HCT116 (cell line): ENCODE measurements around the gene TRIM9. TPM values are rescaled to one million over a fixed set of nuclear protein-coding genes. Genes with fewer than 3 reads are reported as not detected.

ENCODE experiments used
- ATAC-seq: fragments of 200-7000 bp; cut with Tn5 transposase; 2 replicates; pipeline ENCODE4 v1.9.1; 2020; ENCODE audit warnings: mild to moderate bottlenecking, moderate library complexity
- BruUV-seq: library from RNA; stranded (reverse); fragments of 400-500 nt; replicated peaks from 2 replicates; lab custom pipeline; 2021; lab: Mats Ljungman, UMichigan
- CTCF ChIA-PET: fragments of 300-600 bp; sonication (Branson Sonifier 250); formaldehyde crosslinking; loops from one replicate; lab custom pipeline; 2021; ENCODE audit warnings: antibody characterized with exemption; lab: Charles Lee
- POLR2A ChIA-PET: fragments of 300-600, 350-600 bp; sonication (Branson Sonifier 250); formaldehyde crosslinking; loops from one replicate; lab custom pipeline; 2021; ENCODE audit warnings: antibody characterized with exemption; lab: Charles Lee
- RAD21 ChIA-PET, 2 experiments: fragments of 300-600 bp; sonication (Branson Sonifier 250); formaldehyde crosslinking; loops; one replicate each; lab custom pipeline; 2023; ENCODE audit warnings: low total read pairs in 2 of 2; ENCODE audit not compliant: uncharacterized antibody in 2 of 2, unreplicated experiment in 2 of 2, low non-redundant PET in 1 of 2; lab: Charles Lee
- DNase-seq: peaks from one replicate; pipeline ENCODE4 v3.0.0-alpha.2; 2010; ENCODE audit warnings: low read depth, low spot score
- H2AFZ ChIP-seq: fragments of 200-600 bp; shearing (Covaris generic), sonication (generic); 2 replicates; pipeline ENCODE4 v1.6.1; 2017; ENCODE audit warnings: low read depth, mixed run types, mixed read lengths, antibody characterized with exemption, low read length; ENCODE audit not compliant: poor library complexity, severe bottlenecking
- H3K27ac ChIP-seq: 2 replicates; pipeline ENCODE4 v1.5.1; 2012; ENCODE audit warnings: low read depth, low read length
- H3K27me3 ChIP-seq: fragments of 200-600 bp; sonication (generic); 2 replicates; pipeline ENCODE4 v1.6.1; 2016; ENCODE audit warnings: mixed run types, low read length, mixed read lengths; ENCODE audit not compliant: insufficient read depth
- H3K36me3 ChIP-seq, 2 experiments: fragments of 200-500 bp in 1 of 2; fragments of 200-600 bp in 1 of 2; sonication (Bioruptor generic) in 1 of 2; sonication (generic) in 1 of 2; 2 replicates each; pipeline versions ENCODE4 v1.5.1 to v1.6.1; 2014 to 2016; ENCODE audit warnings: low read length in 2 of 2, inconsistent platforms in 1 of 2, mixed read lengths in 1 of 2, mixed run types in 1 of 2; ENCODE audit not compliant: insufficient read depth in 2 of 2, control insufficient read depth in 1 of 2
- H3K4me1 ChIP-seq, 2 experiments: fragments of 200-600 bp in 1 of 2; sonication (generic) in 1 of 2; 2 replicates each; pipeline versions ENCODE4 v1.5.1 to v1.6.1; 2012 to 2017; ENCODE audit warnings: low read length in 2 of 2, inconsistent platforms in 1 of 2, mild to moderate bottlenecking in 1 of 2, mixed read lengths in 1 of 2, mixed run types in 1 of 2, moderate library complexity in 1 of 2; ENCODE audit not compliant: insufficient read depth in 2 of 2, control insufficient read depth in 1 of 2
- H3K4me2 ChIP-seq: fragments of 200-600 bp; sonication (generic); 2 replicates; pipeline ENCODE4 v1.6.1; 2017; ENCODE audit warnings: mixed run types, low read length, mixed read lengths
- H3K4me3 ChIP-seq, 2 experiments: fragments of 200-600 bp in 1 of 2; sonication (generic) in 1 of 2; replicated peaks in 1 of 2; 2 replicates each; pipeline ENCODE4 v1.5.1; 2011 to 2016; ENCODE audit warnings: low read length in 2 of 2, control low read depth in 1 of 2, low read depth in 1 of 2, mild to moderate bottlenecking in 1 of 2, mixed read lengths in 1 of 2, mixed run types in 1 of 2
- H3K79me2 ChIP-seq: fragments of 200-600 bp; sonication (generic); 2 replicates; pipeline ENCODE4 v1.6.1; 2017; ENCODE audit warnings: mild to moderate bottlenecking, mixed run types, low read length, moderate library complexity, mixed read lengths; ENCODE audit not compliant: insufficient read depth
- H3K9ac ChIP-seq: fragments of 200-600 bp; sonication (generic); 2 replicates; pipeline ENCODE4 v1.6.1; 2016; ENCODE audit warnings: low read length, mixed read lengths
- H3K9me2 ChIP-seq: fragments of 200-600 bp; sonication (generic), shearing (Covaris generic); 2 replicates; pipeline ENCODE4 v1.6.1; 2017; ENCODE audit warnings: mixed run types, mild to moderate bottlenecking, moderate library complexity; ENCODE audit not compliant: insufficient read depth
- H3K9me3 ChIP-seq, 2 experiments: fragments of 200-500 bp in 1 of 2; fragments of 200-600 bp in 1 of 2; sonication (Bioruptor generic) in 1 of 2; sonication (generic) in 1 of 2; 2 replicates each; pipeline ENCODE4 v1.6.1; 2014 to 2017; ENCODE audit warnings: low read length in 2 of 2, mixed read lengths in 2 of 2, inconsistent platforms in 1 of 2, low read depth in 1 of 2, mild to moderate bottlenecking in 1 of 2, mixed run types in 1 of 2, moderate library complexity in 1 of 2; ENCODE audit not compliant: control insufficient read depth in 1 of 2, insufficient read depth in 1 of 2
- H4K20me1 ChIP-seq: fragments of 200-600 bp; sonication (generic), shearing (Covaris generic); 2 replicates; pipeline ENCODE4 v1.6.1; 2017; ENCODE audit warnings: mixed run types, mild to moderate bottlenecking, moderate library complexity; ENCODE audit not compliant: insufficient read depth
- CBX3 ChIP-seq: IDR thresholded peaks from 2 replicates; pipeline ENCODE4 v1.6.1; 2012; ENCODE audit warnings: low read depth
- CEBPB ChIP-seq: IDR thresholded peaks from 2 replicates; pipeline ENCODE4 v1.6.1; 2012; ENCODE audit warnings: low read depth
- EGR1 ChIP-seq: IDR thresholded peaks from 2 replicates; pipeline ENCODE4 v1.6.1; 2012; ENCODE audit warnings: low read depth
- ELF1 ChIP-seq: IDR thresholded peaks from 2 replicates; pipeline ENCODE4 v1.6.1; 2012; ENCODE audit warnings: low read depth, borderline replicate concordance
- EZH2 ChIP-seq: fragments of 200-600 bp; sonication (generic); IDR thresholded peaks from 2 replicates; pipeline ENCODE4 v1.6.1; 2017; ENCODE audit warnings: antibody characterized with exemption, mixed run types
- EZH2phosphoT487 ChIP-seq: fragments of 200-600 bp; IDR thresholded peaks from 2 replicates; pipeline ENCODE4 v1.6.1; 2018; ENCODE audit warnings: antibody characterized with exemption, borderline replicate concordance
- JUND ChIP-seq: IDR thresholded peaks from 2 replicates; pipeline ENCODE4 v1.6.1; 2012
- POLR2A ChIP-seq: IDR thresholded peaks from 2 replicates; pipeline ENCODE4 v1.7.0; 2011; ENCODE audit warnings: borderline replicate concordance; ENCODE audit not compliant: insufficient read depth, insufficient read length; ENCODE audit errors: extremely low read depth
- POLR2AphosphoS5 ChIP-seq: IDR thresholded peaks from 2 replicates; pipeline ENCODE4 v1.6.1; 2011; ENCODE audit warnings: mild to moderate bottlenecking, low read depth, low read length, moderate library complexity
- RAD21 ChIP-seq: IDR thresholded peaks from 2 replicates; pipeline ENCODE4 v1.6.1; 2012; ENCODE audit warnings: low read depth, mild to moderate bottlenecking
- SP1 ChIP-seq: IDR thresholded peaks from 2 replicates; pipeline ENCODE4 v1.6.1; 2012; ENCODE audit warnings: low read depth
- SRF ChIP-seq: IDR thresholded peaks from 2 replicates; pipeline ENCODE4 v1.6.1; 2012; ENCODE audit warnings: low read depth
- TCF7L2 ChIP-seq: IDR thresholded peaks from 2 replicates; pipeline ENCODE4 v1.7.0; 2011; ENCODE audit warnings: borderline replicate concordance, inconsistent platforms; ENCODE audit not compliant: insufficient read depth, insufficient read length; ENCODE audit errors: extremely low read depth
- YY1 ChIP-seq: IDR thresholded peaks from 2 replicates; pipeline ENCODE4 v1.6.1; 2011; ENCODE audit warnings: low read length, low read depth, moderate library complexity, mild to moderate bottlenecking; ENCODE audit not compliant: insufficient replicate concordance; ENCODE audit errors: extremely low read depth
- ZFX ChIP-seq: fragments of 450-650 bp; IDR thresholded peaks from 2 replicates; pipeline ENCODE4 v1.6.1; 2017
- intact Hi-C: fragments of 100-400 bp; cut with micrococcal nuclease; formaldehyde crosslinking; loops from 2 replicates; pipeline ENCODE4 v1.10.0; 2022
- total RNA-seq: library from RNA; stranded (reverse); gene quantifications from one replicate; pipeline ENCODE4 v1.2.1, GENCODE V29; 2021; ENCODE audit not compliant: unreplicated experiment
- TF ChIP-seq, protein P1 (sequence below): IDR thresholded peaks from 2 replicates; pipeline ENCODE4 v1.6.1; 2011; ENCODE audit warnings: mild to moderate bottlenecking, low read length, moderate library complexity; ENCODE audit not compliant: insufficient replicate concordance; ENCODE audit errors: extremely low read depth
- TF ChIP-seq, protein P2 (sequence below), 3 experiments: fragments of 200-600 bp in 1 of 3; sonication (generic) in 1 of 3; IDR thresholded peaks in 2 of 3; conservative IDR thresholded peaks in 1 of 3; 2 replicates each; pipeline ENCODE4 v1.5.1; 2012 to 2017; ENCODE audit warnings: low read depth in 2 of 3, low read length in 2 of 3, antibody characterized with exemption in 1 of 3, borderline replicate concordance in 1 of 3, control low read depth in 1 of 3, mild to moderate bottlenecking in 1 of 3, mixed read lengths in 1 of 3, mixed run types in 1 of 3, moderate library complexity in 1 of 3; ENCODE audit not compliant: insufficient read depth in 1 of 3
- TF ChIP-seq, protein P3 (sequence below): IDR thresholded peaks from 2 replicates; pipeline ENCODE4 v1.6.1; 2012; ENCODE audit warnings: low read depth
- TF ChIP-seq, protein P4 (sequence below): IDR thresholded peaks from 2 replicates; pipeline ENCODE4 v1.6.1; 2012
- TF ChIP-seq, protein P5 (sequence below): IDR thresholded peaks from 2 replicates; pipeline ENCODE4 v1.6.1; 2012

TRIM9 gene
- total RNA-seq, 1 experiment from 2014 or later = 4.6 TPM

DNA sequence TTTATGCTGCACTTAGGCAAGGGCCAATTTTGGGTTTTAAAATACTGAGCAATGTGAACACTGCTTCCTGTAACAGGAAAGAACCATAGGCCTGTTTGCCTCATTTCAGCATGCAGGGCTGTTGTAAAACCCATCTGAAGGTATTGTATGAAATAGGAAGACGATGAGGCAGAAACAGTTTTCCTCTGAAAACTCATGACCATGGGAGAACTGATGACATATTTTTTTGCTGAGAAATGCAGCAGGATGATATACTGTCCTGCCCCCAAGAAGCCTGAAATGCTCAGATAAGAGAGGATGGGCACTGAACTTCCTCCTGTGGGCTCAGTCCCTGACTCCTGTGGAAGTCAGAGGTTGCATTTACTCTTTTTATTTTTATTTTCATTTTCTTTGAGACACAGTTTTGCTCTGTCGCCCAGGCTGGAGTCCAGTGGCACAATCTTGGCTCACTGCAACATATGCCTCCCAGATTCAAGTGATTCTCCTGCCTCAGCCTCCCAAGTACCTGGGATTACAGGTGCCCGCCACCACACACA lies 168.0 kb downstream of the TRIM9 start:
- Histone ChIP-seq H3K4me3 (no peak overlapping the region), H4K20me1 (no peaks in the 10 kb centered on the region), H3K79me2 (peaks cover 4% of the 10 kb centered on the region; the same call in 1 of the 2 replicates), H3K4me2 (no peak overlapping the region), H2AFZ (no peak overlapping the region), H3K27ac (no peak overlapping the region), H3K27me3 (no peaks in the 10 kb centered on the region), H3K4me1 (no peaks in the 10 kb centered on the region), H3K9me2 (no peaks in the 10 kb centered on the region), H3K9ac (no peak overlapping the region), H3K36me3 (peaks cover 50 to 53% of the 10 kb centered on the region in 2 experiments), H3K9me3 (no peaks in the 10 kb centered on the region)
- RAD21 ChIA-PET = no interaction called here
- POLR2A ChIA-PET = no interaction called here
- ATAC-seq (no peak), DNase-seq (no peak)
- CTCF ChIA-PET = no interaction called here
- no peak for TF ChIP-seq ELF1
- no peak for TF ChIP-seq RAD21
- TF ChIP-seq, protein P1, sequence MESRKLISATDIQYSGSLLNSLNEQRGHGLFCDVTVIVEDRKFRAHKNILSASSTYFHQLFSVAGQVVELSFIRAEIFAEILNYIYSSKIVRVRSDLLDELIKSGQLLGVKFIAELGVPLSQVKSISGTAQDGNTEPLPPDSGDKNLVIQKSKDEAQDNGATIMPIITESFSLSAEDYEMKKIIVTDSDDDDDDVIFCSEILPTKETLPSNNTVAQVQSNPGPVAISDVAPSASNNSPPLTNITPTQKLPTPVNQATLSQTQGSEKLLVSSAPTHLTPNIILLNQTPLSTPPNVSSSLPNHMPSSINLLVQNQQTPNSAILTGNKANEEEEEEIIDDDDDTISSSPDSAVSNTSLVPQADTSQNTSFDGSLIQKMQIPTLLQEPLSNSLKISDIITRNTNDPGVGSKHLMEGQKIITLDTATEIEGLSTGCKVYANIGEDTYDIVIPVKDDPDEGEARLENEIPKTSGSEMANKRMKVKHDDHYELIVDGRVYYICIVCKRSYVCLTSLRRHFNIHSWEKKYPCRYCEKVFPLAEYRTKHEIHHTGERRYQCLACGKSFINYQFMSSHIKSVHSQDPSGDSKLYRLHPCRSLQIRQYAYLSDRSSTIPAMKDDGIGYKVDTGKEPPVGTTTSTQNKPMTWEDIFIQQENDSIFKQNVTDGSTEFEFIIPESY = no peak
- no peak for TF ChIP-seq CBX3
- no peak for TF ChIP-seq SP1
- TF ChIP-seq, protein P2, sequence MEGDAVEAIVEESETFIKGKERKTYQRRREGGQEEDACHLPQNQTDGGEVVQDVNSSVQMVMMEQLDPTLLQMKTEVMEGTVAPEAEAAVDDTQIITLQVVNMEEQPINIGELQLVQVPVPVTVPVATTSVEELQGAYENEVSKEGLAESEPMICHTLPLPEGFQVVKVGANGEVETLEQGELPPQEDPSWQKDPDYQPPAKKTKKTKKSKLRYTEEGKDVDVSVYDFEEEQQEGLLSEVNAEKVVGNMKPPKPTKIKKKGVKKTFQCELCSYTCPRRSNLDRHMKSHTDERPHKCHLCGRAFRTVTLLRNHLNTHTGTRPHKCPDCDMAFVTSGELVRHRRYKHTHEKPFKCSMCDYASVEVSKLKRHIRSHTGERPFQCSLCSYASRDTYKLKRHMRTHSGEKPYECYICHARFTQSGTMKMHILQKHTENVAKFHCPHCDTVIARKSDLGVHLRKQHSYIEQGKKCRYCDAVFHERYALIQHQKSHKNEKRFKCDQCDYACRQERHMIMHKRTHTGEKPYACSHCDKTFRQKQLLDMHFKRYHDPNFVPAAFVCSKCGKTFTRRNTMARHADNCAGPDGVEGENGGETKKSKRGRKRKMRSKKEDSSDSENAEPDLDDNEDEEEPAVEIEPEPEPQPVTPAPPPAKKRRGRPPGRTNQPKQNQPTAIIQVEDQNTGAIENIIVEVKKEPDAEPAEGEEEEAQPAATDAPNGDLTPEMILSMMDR (IDR thresholded peaks at IDR 0.05 in 2 of 3, conservative IDR thresholded peaks at IDR 0.05 in 1 of 3; ENCODE audit: borderline replicate concordance in 1 of 3, insufficient read depth in 1 of 3, low read depth in 2 of 3, low read length in 2 of 3) = no peak
- TF ChIP-seq POLR2AphosphoS5 = no peak
- TF ChIP-seq TCF7L2 = no peak
- TF ChIP-seq POLR2A = no peak
- no peak for TF ChIP-seq JUND
- TF ChIP-seq, protein P3, sequence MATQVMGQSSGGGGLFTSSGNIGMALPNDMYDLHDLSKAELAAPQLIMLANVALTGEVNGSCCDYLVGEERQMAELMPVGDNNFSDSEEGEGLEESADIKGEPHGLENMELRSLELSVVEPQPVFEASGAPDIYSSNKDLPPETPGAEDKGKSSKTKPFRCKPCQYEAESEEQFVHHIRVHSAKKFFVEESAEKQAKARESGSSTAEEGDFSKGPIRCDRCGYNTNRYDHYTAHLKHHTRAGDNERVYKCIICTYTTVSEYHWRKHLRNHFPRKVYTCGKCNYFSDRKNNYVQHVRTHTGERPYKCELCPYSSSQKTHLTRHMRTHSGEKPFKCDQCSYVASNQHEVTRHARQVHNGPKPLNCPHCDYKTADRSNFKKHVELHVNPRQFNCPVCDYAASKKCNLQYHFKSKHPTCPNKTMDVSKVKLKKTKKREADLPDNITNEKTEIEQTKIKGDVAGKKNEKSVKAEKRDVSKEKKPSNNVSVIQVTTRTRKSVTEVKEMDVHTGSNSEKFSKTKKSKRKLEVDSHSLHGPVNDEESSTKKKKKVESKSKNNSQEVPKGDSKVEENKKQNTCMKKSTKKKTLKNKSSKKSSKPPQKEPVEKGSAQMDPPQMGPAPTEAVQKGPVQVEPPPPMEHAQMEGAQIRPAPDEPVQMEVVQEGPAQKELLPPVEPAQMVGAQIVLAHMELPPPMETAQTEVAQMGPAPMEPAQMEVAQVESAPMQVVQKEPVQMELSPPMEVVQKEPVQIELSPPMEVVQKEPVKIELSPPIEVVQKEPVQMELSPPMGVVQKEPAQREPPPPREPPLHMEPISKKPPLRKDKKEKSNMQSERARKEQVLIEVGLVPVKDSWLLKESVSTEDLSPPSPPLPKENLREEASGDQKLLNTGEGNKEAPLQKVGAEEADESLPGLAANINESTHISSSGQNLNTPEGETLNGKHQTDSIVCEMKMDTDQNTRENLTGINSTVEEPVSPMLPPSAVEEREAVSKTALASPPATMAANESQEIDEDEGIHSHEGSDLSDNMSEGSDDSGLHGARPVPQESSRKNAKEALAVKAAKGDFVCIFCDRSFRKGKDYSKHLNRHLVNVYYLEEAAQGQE = no peak
- TF ChIP-seq ZFX = no peak
- TF ChIP-seq, protein P4, sequence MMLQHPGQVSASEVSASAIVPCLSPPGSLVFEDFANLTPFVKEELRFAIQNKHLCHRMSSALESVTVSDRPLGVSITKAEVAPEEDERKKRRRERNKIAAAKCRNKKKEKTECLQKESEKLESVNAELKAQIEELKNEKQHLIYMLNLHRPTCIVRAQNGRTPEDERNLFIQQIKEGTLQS = no peak
- no peak for TF ChIP-seq EZH2phosphoT487
- no peak for TF ChIP-seq YY1
- no peak for TF ChIP-seq EGR1
- TF ChIP-seq SRF = no peak
- TF ChIP-seq, protein P5, sequence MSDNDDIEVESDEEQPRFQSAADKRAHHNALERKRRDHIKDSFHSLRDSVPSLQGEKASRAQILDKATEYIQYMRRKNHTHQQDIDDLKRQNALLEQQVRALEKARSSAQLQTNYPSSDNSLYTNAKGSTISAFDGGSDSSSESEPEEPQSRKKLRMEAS = no peak
- TF ChIP-seq EZH2 = no peak
- TF ChIP-seq CEBPB = no peak
- intact Hi-C loops = no loop called here
- TSS peak; percentile 8 for BruUV-seq
